IMR-90 (cell line): ENCODE data around the gene PCDHGA7.

Source experiments
- BHLHE40 ChIP-seq: fragments of 150-350 bp; IDR thresholded peaks from 2 replicates; pipeline ENCODE4 v1.6.1; 2016; ENCODE audit warnings: mild to moderate bottlenecking, low read depth, low read length
- CHD1 ChIP-seq: IDR thresholded peaks from 2 replicates; pipeline ENCODE4 v1.6.1; 2012; ENCODE audit warnings: low read depth, low read length, improper control_type of control experiment
- CTCF ChIP-seq: conservative IDR thresholded peaks from 2 replicates; pipeline ENCODE4 v1.5.1; 2012; ENCODE audit warnings: mild to moderate bottlenecking, low read depth, low read length, improper control_type of control experiment
- ELK1 ChIP-seq: fragments of 150-350 bp; IDR thresholded peaks from 2 replicates; pipeline ENCODE4 v1.6.1; 2016; ENCODE audit warnings: low read depth, mild to moderate bottlenecking, low read length, moderate library complexity, borderline replicate concordance
- FOS ChIP-seq: fragments of 150-350 bp; IDR thresholded peaks from 2 replicates; pipeline ENCODE4 v1.6.1; 2016; ENCODE audit warnings: low read depth, low read length
- MAFK ChIP-seq: IDR thresholded peaks from 2 replicates; pipeline ENCODE4 v1.6.1; 2012; ENCODE audit warnings: low read depth, low read length, improper control_type of control experiment
- MXI1 ChIP-seq: IDR thresholded peaks from 2 replicates; pipeline ENCODE4 v1.6.1; 2012; ENCODE audit warnings: low read depth, mild to moderate bottlenecking, low read length, moderate library complexity, borderline replicate concordance
- NFE2L2 ChIP-seq: fragments of 150-350 bp; IDR thresholded peaks from 2 replicates; pipeline ENCODE4 v1.6.1; 2016; ENCODE audit warnings: low read depth, mild to moderate bottlenecking, low read length
- POLR2A ChIP-seq: IDR thresholded peaks from 2 replicates; pipeline ENCODE4 v1.6.1; 2012; ENCODE audit warnings: mild to moderate bottlenecking, low read depth, low read length
- RAD21 ChIP-seq: IDR thresholded peaks from 2 replicates; pipeline ENCODE4 v1.6.1; 2012; ENCODE audit warnings: low read length, improper control_type of control experiment
- RCOR1 ChIP-seq: IDR thresholded peaks from 2 replicates; pipeline ENCODE4 v1.6.1; 2012; ENCODE audit warnings: mild to moderate bottlenecking, low read length, improper control_type of control experiment; ENCODE audit not compliant: insufficient replicate concordance
- RFX5 ChIP-seq: IDR thresholded peaks from 2 replicates; pipeline ENCODE4 v1.8.0; 2012; ENCODE audit warnings: low read depth, mild to moderate bottlenecking, low read length, moderate library complexity
- SMC3 ChIP-seq: fragments of 150-350 bp; IDR thresholded peaks from 2 replicates; pipeline ENCODE4 v1.6.1; 2016; ENCODE audit warnings: low read depth, mild to moderate bottlenecking, antibody characterized with exemption, low read length, moderate library complexity
- USF2 ChIP-seq: fragments of 150-350 bp; IDR thresholded peaks from 2 replicates; pipeline ENCODE4 v1.6.1; 2017; ENCODE audit warnings: mild to moderate bottlenecking, antibody characterized with exemption, low read length, low read depth

GRCh38 chr5:141338538-141339306 lies 43.8 kb upstream of the PCDHGA7 start, which contains the start of gene PCDHGA2:
- TF ChIP-seq CTCF: peak; percentile 54
- TF ChIP-seq ELK1: no peak
- TF ChIP-seq RAD21: peak; percentile 56
- TF ChIP-seq NFE2L2: no peak
- no peak for TF ChIP-seq POLR2A
- TF ChIP-seq FOS: no peak
- 0 out of 2 replicates have a peak, but pooled peaks have one; percentile 26 for TF ChIP-seq SMC3
- TF ChIP-seq RFX5: no peak
- TF ChIP-seq MXI1: no peak
- no peak for TF ChIP-seq MAFK
- TF ChIP-seq CHD1: no peak
- no peak for TF ChIP-seq RCOR1
- no peak for TF ChIP-seq BHLHE40
- TF ChIP-seq USF2: no peak
